CD14-positive monocyte (primary cell): Measurements from ENCODE around the gene DCTN5. TPM values are rescaled to one million over a fixed set of nuclear protein-coding genes. Genes with fewer than 3 reads are reported as not detected.

Experiments used
- DNase-seq, 3 donors: peaks; one replicate each; pipeline ENCODE4 v3.0.0-alpha.2; 2011 to 2022
- H2AFZ ChIP-seq: 2 replicates; pipeline ENCODE4 v1.6.0; 2012; ENCODE audit warnings: mild to moderate bottlenecking, low read depth, low read length, inconsistent platforms; ENCODE audit not compliant: insufficient read depth, poor library complexity, severe bottlenecking
- H3K27ac ChIP-seq, 2 donors: 1 replicate in 1 of 2; 2 replicates in 1 of 2; pipeline ENCODE4 v1.5.1; 2012 to 2013; ENCODE audit warnings: low read length in 2 of 2, control low read depth in 1 of 2, inconsistent platforms in 1 of 2, low read depth in 1 of 2, mild to moderate bottlenecking in 1 of 2
- H3K27me3 ChIP-seq, 2 donors: one replicate each; pipeline versions ENCODE4 v1.6.0 to v1.6.1; 2011 to 2013; ENCODE audit warnings: low read length in 2 of 2; ENCODE audit not compliant: control insufficient read depth in 2 of 2, insufficient read depth in 2 of 2
- H3K36me3 ChIP-seq, 2 donors: replicated peaks in 1 of 2; 1 replicate in 1 of 2; 2 replicates in 1 of 2; pipeline versions ENCODE4 v1.5.1 to v1.6.1; 2012 to 2013; ENCODE audit warnings: low read length in 2 of 2, control low read depth in 1 of 2, inconsistent platforms in 1 of 2, mild to moderate bottlenecking in 1 of 2; ENCODE audit not compliant: insufficient read depth in 2 of 2, control insufficient read depth in 1 of 2
- H3K4me1 ChIP-seq, 2 donors: 1 replicate in 1 of 2; 2 replicates in 1 of 2; pipeline versions ENCODE4 v1.5.1 to v1.6.1; 2012 to 2013; ENCODE audit warnings: low read length in 2 of 2, control low read depth in 1 of 2, inconsistent platforms in 1 of 2, mild to moderate bottlenecking in 1 of 2, moderate library complexity in 1 of 2; ENCODE audit not compliant: insufficient read depth in 2 of 2, control insufficient read depth in 1 of 2
- H3K4me2 ChIP-seq: replicated peaks from 2 replicates; pipeline ENCODE3; 2012; ENCODE audit warnings: low read length, moderate library complexity, mild to moderate bottlenecking; ENCODE audit not compliant: poor library complexity, severe bottlenecking; ENCODE audit errors: extremely low read depth
- H3K4me3 ChIP-seq, 3 experiments: fragments of 200-600 bp in 1 of 3; sonication (generic) in 1 of 3; replicated peaks in 1 of 3; 1 replicate in 2 of 3; 2 replicates in 1 of 3; pipeline ENCODE4 v1.5.1; 2011 to 2013; ENCODE audit warnings: low read length in 3 of 3, mild to moderate bottlenecking in 3 of 3, control low read depth in 2 of 3, low read depth in 2 of 3, inconsistent platforms in 1 of 3, moderate library complexity in 1 of 3
- H3K79me2 ChIP-seq: 2 replicates; pipeline ENCODE4 v1.6.0; 2012; ENCODE audit warnings: mild to moderate bottlenecking, control low read depth, inconsistent platforms, low read length, moderate library complexity; ENCODE audit not compliant: insufficient read depth
- H3K9ac ChIP-seq: 2 replicates; pipeline ENCODE4 v1.6.0; 2017; ENCODE audit warnings: low read length, mild to moderate bottlenecking; ENCODE audit not compliant: insufficient read depth, poor library complexity, severe bottlenecking
- H3K9me3 ChIP-seq, 2 donors: replicated peaks in 1 of 2; 1 replicate in 1 of 2; 2 replicates in 1 of 2; pipeline versions ENCODE4 v1.5.1 to v1.6.1; 2012 to 2013; ENCODE audit warnings: low read length in 2 of 2, control low read depth in 1 of 2; ENCODE audit not compliant: control insufficient read depth in 1 of 2, insufficient read depth in 1 of 2
- H4K20me1 ChIP-seq: 2 replicates; pipeline ENCODE4 v1.6.0; 2012; ENCODE audit warnings: mild to moderate bottlenecking, low read length, control low read depth, moderate library complexity; ENCODE audit not compliant: insufficient read depth
- H3K27ac Mint-ChIP-seq, 7 donors: one replicate each; pipeline ENCODE4 v1.8.0; 2020; ENCODE audit warnings: mild to moderate bottlenecking in 7 of 7, mixed read lengths in 7 of 7, moderate library complexity in 6 of 7, inconsistent platforms in 2 of 7
- H3K27me3 Mint-ChIP-seq, 3 donors: one replicate each; pipeline ENCODE4 v1.8.0; 2021 to 2022; ENCODE audit warnings: low read depth in 3 of 3, mild to moderate bottlenecking in 3 of 3, mixed read lengths in 3 of 3, moderate library complexity in 3 of 3, inconsistent platforms in 1 of 3
- H3K36me3 Mint-ChIP-seq, 2 donors: one replicate each; pipeline ENCODE4 v1.8.0; 2020; ENCODE audit warnings: mixed read lengths in 2 of 2, inconsistent platforms in 1 of 2, mild to moderate bottlenecking in 1 of 2
- H3K4me1 Mint-ChIP-seq: one replicate; pipeline ENCODE4 v1.8.0; 2020; ENCODE audit warnings: mild to moderate bottlenecking, mixed read lengths
- H3K4me3 Mint-ChIP-seq, 2 donors: one replicate each; pipeline ENCODE4 v1.8.0; 2020; ENCODE audit warnings: mild to moderate bottlenecking in 2 of 2, mixed read lengths in 2 of 2, moderate library complexity in 1 of 2
- H3K9me3 Mint-ChIP-seq, 7 donors: one replicate each; pipeline ENCODE4 v1.8.0; 2020 to 2022; ENCODE audit warnings: mixed read lengths in 7 of 7, mild to moderate bottlenecking in 6 of 7, moderate library complexity in 6 of 7, inconsistent platforms in 2 of 7
- CTCF ChIP-seq: fragments of 200-600 bp; IDR thresholded peaks from one replicate; pipeline ENCODE4 v1.8.0; 2022; ENCODE audit warnings: antibody characterized with exemption, mild to moderate bottlenecking
- WGBS: methylation state at CpG from one replicate; pipeline ENCODE4 v1.1.5; 2013; ENCODE audit warnings: missing lambda C conversion rate; ENCODE audit not compliant: insufficient coverage; 5-methylcytosine and 5-hydroxymethylcytosine counted together
- intact Hi-C, 2 donors: fragments of 100-400 bp; cut with micrococcal nuclease; formaldehyde crosslinking; loops; one replicate each; pipeline versions ENCODE4 v1.15.0 to v1.15.1; 2023
- polyA plus RNA-seq, 3 donors: library from polyadenylated mRNA; depleted of rRNA in 1 of 3; unstranded in 2 of 3; stranded (reverse) in 1 of 3; fragments of 300-500 nt in 2 of 3; fragments of >200 nt in 1 of 3; fragmentation: Illumina TruSeq in 2 of 3; gene quantifications; 1 replicate in 2 of 3; 2 replicates in 1 of 3; pipeline ENCODE4 v1.2.3, GENCODE V29; 2012 to 2021

DCTN5 gene
- polyA plus RNA-seq, 3 donors, result 29.3 to 54.3 (median 42.0) TPM

GRCh38 chr16:23724096-23724784 is 83.0 kb downstream of the DCTN5 start:
- Histone ChIP-seq H2AFZ (no peak overlapping the region), H4K20me1 (no peaks in the 10 kb centered on the region), H3K27me3 (peaks cover 0 to 2% of the 10 kb centered on the region in 2 donors), H3K9ac (no peak overlapping the region), H3K36me3 (no peaks in the 10 kb centered on the region), H3K9me3 (peaks cover 10 to 13% of the 10 kb centered on the region in 2 donors), H3K4me2 (no peak overlapping the region), H3K79me2 (no peaks in the 10 kb centered on the region), H3K27ac (no peak overlapping the region), H3K4me1 (no peaks in the 10 kb centered on the region), H3K4me3 (no peak overlapping the region)
- Mint-ChIP-seq H3K27ac (no peak overlapping the region), H3K4me3 (no peak overlapping the region), H3K36me3 (no peaks in the 10 kb centered on the region), H3K27me3 (peaks cover 2 to 4% (median 3%) of the 10 kb centered on the region in 3 donors), H3K4me1 (peaks cover 4% of the 10 kb centered on the region), H3K9me3 (peaks cover 6 to 21% (median 17%) of the 10 kb centered on the region in 7 donors)
- intact Hi-C loops, result no loop called here
- 97% methylated on average over 4 of the region's 8 CpGs for WGBS
- DNase-seq, result no peak
- no peak for TF ChIP-seq CTCF

GRCh38 chr16:23724785-23725131 is 83.5 kb downstream of the DCTN5 start:
- H3K9me3 Mint-ChIP-seq, result peaks cover 6 to 21% (median 17%) of the 10 kb centered on the region in 7 donors
- H3K4me3 ChIP-seq, result no peak overlapping the region
- H3K4me1 Mint-ChIP-seq, result peaks cover 6% of the 10 kb centered on the region
- no peaks in the 10 kb centered on the region for H3K79me2 ChIP-seq
- DNase-seq, result no peak
- TF ChIP-seq CTCF, result no peak
- H3K27me3 Mint-ChIP-seq, result peaks cover 2 to 3% (median 2%) of the 10 kb centered on the region in 3 donors
- H3K4me3 Mint-ChIP-seq, result no peak overlapping the region
- peaks cover 10 to 13% of the 10 kb centered on the region in 2 donors for H3K9me3 ChIP-seq
- no peaks in the 10 kb centered on the region for H3K36me3 Mint-ChIP-seq
- H4K20me1 ChIP-seq, result no peaks in the 10 kb centered on the region
- H3K36me3 ChIP-seq, result no peaks in the 10 kb centered on the region
- peaks cover 0 to 3% of the 10 kb centered on the region in 2 donors for H3K4me1 ChIP-seq
- no CpG with 5 or more reads among the region's 3 CpGs for WGBS
- no peak overlapping the region for H3K27ac Mint-ChIP-seq
- intact Hi-C loops, result no loop called here
- H2AFZ ChIP-seq, result no peak overlapping the region
- H3K27ac ChIP-seq, result no peak overlapping the region
- H3K4me2 ChIP-seq, result no peak overlapping the region
- H3K9ac ChIP-seq, result no peak overlapping the region
- H3K27me3 ChIP-seq, result peaks cover 0 to 2% of the 10 kb centered on the region in 2 donors
